Epidermal melanocyte (primary cell): ENCODE data around the gene SCRN2.

Experiments used
- DNase-seq: peaks from one replicate; pipeline ENCODE4 v3.0.0; 2011; ENCODE audit warnings: low spot score; ENCODE audit not compliant: insufficient read length

SCRN2 gene

GRCh38 chr17:47821424-47822391, 19.4 kb downstream of the SCRN2 start, which contains the start of gene OSBPL7:
OSBPL7 (minus strand) TSS chr17:47821794; CDS start chr17:47820278, 1,516 bp downstream.
- DNase-seq, result peak; percentile 85

DNA sequence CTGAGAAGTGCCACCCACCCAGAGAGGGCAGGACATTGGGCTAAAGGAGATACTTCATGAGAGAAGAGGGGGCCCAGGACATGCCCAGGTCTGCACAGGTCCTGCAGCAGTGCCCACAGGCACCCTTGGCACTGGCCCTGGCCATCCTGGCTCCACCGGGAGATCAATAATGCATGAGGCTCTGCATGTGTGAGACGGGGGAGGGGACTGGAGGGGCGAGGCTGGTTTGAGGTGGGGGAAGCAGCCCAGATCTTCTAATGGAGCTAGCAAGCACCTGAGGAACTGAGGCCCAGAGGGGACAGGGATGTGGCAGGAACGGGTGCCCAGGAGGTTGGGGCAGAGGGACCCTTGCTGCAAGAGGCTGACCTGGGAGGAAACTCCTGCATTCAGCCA, 20.0 kb downstream of the SCRN2 start:
- DNase-seq, result no peak

GRCh38 chr17:47820033-47820789, 20.9 kb downstream of the SCRN2 start:
- DNase-seq, result no peak

- no peak for DNase-seq
Observed at GRCh38 chr17:47819475-47819874, 21.6 kb downstream of the SCRN2 start.

DNA sequence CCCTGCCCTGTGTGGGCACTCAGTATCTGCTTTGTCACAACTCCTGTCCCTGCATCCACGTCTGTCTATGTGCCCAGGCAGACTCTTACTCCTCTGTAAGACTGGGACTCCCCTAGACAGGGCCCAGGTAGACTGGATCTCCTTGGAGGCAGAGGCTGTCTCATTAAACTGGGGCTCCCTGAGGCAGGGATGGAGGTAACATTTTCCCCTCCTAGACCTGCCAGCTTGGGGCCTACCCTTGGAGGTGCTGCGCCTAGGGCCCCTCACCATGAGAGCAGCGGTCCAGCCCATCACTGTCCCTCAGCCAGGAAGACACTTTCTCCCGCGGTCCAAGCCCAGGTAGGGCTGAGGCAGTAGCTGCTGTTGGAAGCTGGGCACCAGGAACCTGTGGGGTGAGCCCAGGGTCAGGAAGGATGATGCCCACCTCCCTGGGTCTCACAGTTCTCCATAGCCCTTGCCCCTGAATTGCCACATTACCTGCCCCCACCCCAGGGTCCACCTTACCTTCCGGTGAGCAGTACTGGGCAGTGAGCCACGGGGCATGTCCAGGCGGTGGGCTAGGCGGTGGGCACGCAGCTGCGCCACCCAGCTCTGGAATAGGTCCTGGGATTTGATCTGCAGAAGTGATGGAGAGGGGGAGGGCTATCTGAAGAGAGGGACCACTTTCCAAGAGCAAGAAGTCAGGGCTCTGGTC, 22.9 kb downstream of the SCRN2 start:
- DNase-seq, result no peak

DNA sequence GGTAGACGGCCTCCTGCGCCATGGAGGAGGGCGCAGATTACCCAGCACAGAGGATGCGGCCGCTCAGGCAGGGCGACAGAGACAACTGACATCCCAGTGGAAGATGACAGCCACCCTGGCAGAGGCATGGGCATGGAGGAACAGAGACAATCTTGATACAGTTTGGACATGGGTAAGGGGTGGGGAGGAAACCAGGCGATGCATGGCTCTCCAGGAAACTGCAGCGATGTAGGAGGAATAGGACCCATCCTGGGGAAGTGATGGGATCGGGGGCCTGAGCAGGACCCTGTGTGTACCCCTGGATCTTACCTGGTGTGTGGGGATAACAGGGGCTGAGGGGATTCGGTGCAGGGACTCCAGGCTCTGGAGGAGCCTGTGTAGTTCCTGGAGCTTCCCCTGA, 24.1 kb downstream of the SCRN2 start:
- DNase-seq, result no peak

DNA sequence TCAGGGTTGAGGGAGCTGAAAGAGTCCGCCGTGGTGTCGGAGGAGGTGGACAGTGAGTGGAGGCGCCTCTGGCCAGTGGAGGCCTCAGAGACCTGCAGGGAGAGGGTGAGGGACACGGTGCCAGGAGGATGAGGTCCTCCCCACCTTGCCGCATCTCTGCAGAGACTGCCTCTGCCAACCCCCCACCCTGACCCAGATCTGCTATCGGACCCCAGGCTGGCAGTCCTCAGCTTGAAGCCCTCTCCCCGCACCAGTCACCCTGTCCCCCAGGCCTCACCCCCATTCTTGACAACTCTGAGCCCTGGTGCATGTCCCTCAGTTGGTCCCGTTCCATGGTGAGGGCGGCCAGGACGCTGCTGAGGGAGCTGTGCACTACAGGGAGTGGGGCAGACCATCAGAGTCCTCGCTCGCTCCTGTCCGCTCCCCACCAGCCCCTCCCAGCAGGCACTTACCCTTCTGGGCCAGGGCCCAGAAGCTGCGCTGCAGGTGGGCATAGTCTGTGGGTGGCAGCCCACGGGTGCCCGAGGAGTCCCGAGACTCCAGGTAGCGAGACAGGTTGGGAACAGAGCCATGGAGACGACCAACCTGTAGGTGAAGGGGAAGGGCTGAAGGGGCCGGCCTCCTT, 24.9 kb downstream of the SCRN2 start:
- no peak for DNase-seq

DNA sequence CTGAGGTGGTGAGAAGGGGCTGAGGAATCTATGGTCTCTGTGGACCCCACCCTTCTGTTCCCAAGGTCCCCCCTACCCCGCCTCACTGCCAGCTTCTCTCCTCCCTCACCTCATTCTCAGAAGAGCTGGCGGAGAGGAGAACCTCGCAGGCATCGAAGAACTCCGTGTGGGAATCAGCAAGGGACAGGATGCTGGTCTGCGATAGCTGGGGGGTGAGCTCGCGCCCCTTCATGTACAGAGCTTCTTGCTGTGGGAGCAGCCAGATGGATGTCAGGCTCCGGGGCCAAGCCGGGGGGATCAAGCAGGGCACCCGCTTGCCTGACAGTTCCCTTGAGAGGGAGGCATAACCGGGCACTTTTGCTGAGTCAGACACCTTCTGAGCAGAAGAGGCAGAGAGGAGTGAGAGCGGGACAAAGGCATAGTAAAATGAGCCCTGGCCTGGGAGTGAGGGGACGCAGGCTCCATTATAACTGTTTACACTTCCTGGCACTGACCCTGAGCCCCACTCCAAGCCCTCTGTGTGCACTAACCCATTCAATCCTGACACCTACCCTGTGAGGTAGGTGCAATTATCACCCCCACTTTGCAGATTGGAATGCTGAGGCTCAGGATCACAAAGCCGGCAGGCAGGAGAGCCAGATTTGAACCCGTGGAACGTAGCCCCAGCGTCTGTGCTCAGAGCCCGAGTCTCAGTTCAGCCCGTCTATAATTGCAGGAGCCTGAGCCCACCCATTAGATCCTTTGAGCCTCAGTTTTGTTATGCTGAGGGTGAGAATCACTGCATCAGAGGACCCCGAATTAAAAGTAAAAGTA, 25.8 kb downstream of the SCRN2 start:
- DNase-seq, result no peak

DNA sequence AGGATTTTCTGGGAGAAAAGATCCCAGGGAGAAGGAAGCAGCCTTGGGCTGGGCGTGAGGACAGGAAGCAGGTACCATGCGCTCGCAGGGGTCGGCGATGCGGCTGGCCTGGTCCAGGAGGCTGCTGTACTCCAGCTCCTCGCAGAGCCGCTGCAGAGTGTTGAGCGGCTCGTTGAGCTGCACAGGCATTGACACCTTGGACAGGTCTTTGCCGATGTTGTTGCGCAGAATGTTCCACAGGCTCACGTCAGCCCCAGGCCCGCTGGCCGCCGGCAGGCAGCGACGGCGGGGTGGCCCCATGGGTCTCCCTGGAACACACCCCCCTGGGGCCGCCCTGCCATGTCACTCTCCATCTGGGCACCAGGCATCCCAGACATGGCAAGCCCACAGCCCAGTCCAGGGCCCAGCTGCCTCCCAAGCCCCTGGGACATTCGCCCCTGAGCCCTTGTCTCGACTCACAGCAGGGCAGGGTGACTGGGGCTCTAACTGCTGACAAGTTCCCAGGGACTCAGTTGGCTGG, 27.5 kb downstream of the SCRN2 start:
- no peak for DNase-seq

GRCh38 chr17:47813077-47813476, 28.0 kb downstream of the SCRN2 start:
- no peak for DNase-seq

GRCh38 chr17:47812146-47812920, 28.7 kb downstream of the SCRN2 start:
- DNase-seq, result no peak

GRCh38 chr17:47811709-47812108, 29.4 kb downstream of the SCRN2 start:
- no peak for DNase-seq

DNA sequence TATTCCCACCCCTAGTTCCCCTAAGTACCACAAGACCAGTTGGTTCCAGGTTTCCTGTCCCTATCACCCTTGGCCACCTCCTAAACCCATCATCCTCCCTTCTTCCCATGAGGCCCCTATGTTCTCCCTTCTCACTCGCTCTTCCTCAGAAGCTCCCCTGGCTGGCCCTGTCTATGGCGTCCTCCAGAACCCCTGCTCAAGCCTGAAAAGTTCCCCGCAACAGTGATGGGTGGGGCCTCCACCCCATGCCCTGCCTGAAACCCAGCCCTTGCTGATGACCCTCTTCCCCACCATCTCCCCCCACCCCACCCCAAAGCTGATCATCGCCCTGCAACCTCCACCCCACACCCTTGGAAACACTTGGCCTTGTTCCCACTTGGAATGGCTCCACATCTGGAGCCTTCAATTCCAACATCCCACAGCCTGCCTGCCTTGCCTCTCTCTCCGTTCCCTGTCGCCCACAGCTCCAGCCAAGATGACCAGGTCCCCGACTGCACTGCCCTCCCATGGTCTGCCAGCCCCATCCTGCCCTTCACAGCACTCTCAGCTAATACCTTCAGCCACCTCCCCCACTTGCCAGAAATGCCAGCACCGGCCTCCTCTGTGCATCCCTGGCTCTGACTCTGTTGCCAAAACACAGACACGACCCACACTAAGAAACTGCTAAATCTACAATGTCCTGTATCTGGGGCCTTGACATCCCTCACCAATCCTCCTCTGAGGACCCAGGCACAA, 30.0 kb downstream of the SCRN2 start:
- DNase-seq, result no peak

GRCh38 chr17:47810200-47810821, 30.8 kb downstream of the SCRN2 start:
- DNase-seq, result no peak

GRCh38 chr17:47808830-47809480, 32.1 kb downstream of the SCRN2 start:
- DNase-seq, result no peak

GRCh38 chr17:47808036-47808829, 32.8 kb downstream of the SCRN2 start:
- no peak for DNase-seq

DNA sequence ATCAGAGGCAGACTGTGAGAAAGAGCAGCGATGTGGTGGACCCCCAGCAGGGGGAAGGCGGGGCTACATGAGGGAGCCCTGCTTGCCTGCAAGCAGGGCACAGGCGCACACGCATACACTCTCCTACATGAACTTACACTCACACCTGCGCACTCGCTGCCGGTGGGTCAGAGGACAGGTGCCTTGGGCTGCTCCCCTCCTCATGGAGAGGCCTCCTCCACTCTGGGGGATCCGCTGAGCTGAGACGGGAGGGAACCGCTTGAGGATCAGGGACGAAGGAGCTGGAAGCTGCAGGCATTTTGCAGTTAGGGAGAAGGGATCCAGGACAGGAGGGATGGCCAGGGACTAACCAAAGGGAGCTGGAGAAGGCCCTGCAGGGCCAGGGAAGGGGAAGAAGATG, 33.7 kb downstream of the SCRN2 start:
- no peak for DNase-seq
